ENCODE measurements around the gene TST. TPM values are rescaled to one million over a fixed set of nuclear protein-coding genes. Genes with fewer than 3 reads are reported as not detected.

The TST gene
- polyA plus RNA-seq, 1 of the 3 experiments (the other 2 are of a cell fraction) = 49.4 TPM

DNA sequence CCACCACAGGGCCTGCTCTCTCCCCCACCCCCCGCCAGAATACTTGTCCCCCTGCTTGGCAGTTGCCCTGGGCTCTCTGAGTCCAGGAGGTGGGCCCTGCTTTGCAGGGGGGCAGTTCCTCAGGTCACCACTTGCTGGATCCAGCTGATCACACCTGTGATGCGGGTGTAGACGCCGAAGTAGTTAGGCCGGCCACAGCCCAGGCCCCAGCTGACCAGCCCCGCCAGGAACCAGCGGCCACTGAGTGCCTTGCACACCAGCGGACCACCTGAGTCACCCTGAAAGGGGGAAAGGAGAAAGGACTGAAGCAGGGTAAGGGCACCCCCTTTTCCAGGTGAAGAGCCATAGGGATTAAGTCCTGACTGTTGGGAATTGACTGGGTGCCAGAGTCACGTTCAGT is 46.7 kb upstream of the TST start:
- no peaks in the 10 kb centered on the region for H3K9me3 ChIP-seq
- H4K20me1 ChIP-seq (ENCODE audit: insufficient read depth) = no peaks in the 10 kb centered on the region
- no peak overlapping the region for H3K27ac ChIP-seq (ENCODE audit: low read depth in 2 of 2, low read length in 1 of 2)
- WGBS (ENCODE audit: low lambda C conversion rate) = 100% methylated on average over 3 of the region's 9 CpGs
- peaks cover 23% of the 10 kb centered on the region; the same call in 1 of the 2 replicates for H3K27me3 ChIP-seq (ENCODE audit: insufficient read depth)
- H3K9ac ChIP-seq = no peak overlapping the region
- DNase-seq = no peak
- H3K4me1 ChIP-seq (ENCODE audit: control insufficient read depth in 1 of 2, insufficient read depth in 2 of 2, low read depth in 1 of 2, low read length in 1 of 2) = no peaks in the 10 kb centered on the region; a peak in 1 of 4 replicates
- no peak overlapping the region for H3K4me3 ChIP-seq (ENCODE audit: low read depth in 2 of 2, low read length in 1 of 2)
- H3K4me2 ChIP-seq = no peak overlapping the region
- H2AFZ ChIP-seq (ENCODE audit: low read depth) = no peak overlapping the region
- H3F3A ChIP-seq (replicated peaks; ENCODE audit: insufficient read depth) = no peaks in the 10 kb centered on the region
- no peaks in the 10 kb centered on the region for H3K36me3 ChIP-seq (replicated peaks in 1 of 2; ENCODE audit: control insufficient read depth in 1 of 2, insufficient read depth in 2 of 2, low read length in 1 of 2)
- no peaks in the 10 kb centered on the region for H3K9me2 ChIP-seq
- TF ChIP-seq YY1 (IDR thresholded peaks at IDR 0.05; ENCODE audit: low read depth) = no peak
- no peaks in the 10 kb centered on the region for H3K79me2 ChIP-seq (ENCODE audit: insufficient read depth)
- CTCF ChIA-PET = interaction anchor here (2.5 kb wide), 1 partner anchor 10 kb away, joined by 7 read pairs; no protein-coding TSS in a partner anchor
- POLR2A ChIA-PET = no interaction called here

- no peak overlapping the region for H3K4me2 ChIP-seq
- DNase-seq = no peak
- peaks cover 18% of the 10 kb centered on the region; the same call in 1 of the 2 replicates for H3K27me3 ChIP-seq (ENCODE audit: insufficient read depth)
- WGBS (ENCODE audit: low lambda C conversion rate) = 100% methylated on average over 1 of the region's 3 CpGs
- H3K79me2 ChIP-seq (ENCODE audit: insufficient read depth) = no peaks in the 10 kb centered on the region
- H3F3A ChIP-seq (replicated peaks; ENCODE audit: insufficient read depth) = no peaks in the 10 kb centered on the region
- no peaks in the 10 kb centered on the region for H3K9me3 ChIP-seq
- H3K4me3 ChIP-seq (ENCODE audit: low read depth in 2 of 2, low read length in 1 of 2) = no peak overlapping the region
- no peak overlapping the region for H2AFZ ChIP-seq (ENCODE audit: low read depth)
- no peaks in the 10 kb centered on the region for H3K9me2 ChIP-seq
- peaks cover 0 to 4% of the 10 kb centered on the region in 2 experiments for H3K36me3 ChIP-seq (replicated peaks in 1 of 2; ENCODE audit: control insufficient read depth in 1 of 2, insufficient read depth in 2 of 2, low read length in 1 of 2)
- no peak overlapping the region for H3K27ac ChIP-seq (ENCODE audit: low read depth in 2 of 2, low read length in 1 of 2)
- ChIA-PET CTCF (interaction anchor here (2.5 kb wide), 1 partner anchor 11 kb away, joined by 7 read pairs; no protein-coding TSS in a partner anchor), POLR2A (no interaction called here)
- H3K4me1 ChIP-seq (ENCODE audit: control insufficient read depth in 1 of 2, insufficient read depth in 2 of 2, low read depth in 1 of 2, low read length in 1 of 2) = no peaks in the 10 kb centered on the region; a peak in 1 of 4 replicates
- H3K9ac ChIP-seq = no peak overlapping the region
- no peaks in the 10 kb centered on the region for H4K20me1 ChIP-seq (ENCODE audit: insufficient read depth)
- TF ChIP-seq JUND (IDR thresholded peaks at IDR 0.05) = no peak
These were observed 45.9 kb upstream of the TST start for GRCh38 chr22:37065180-37065579.

DNA sequence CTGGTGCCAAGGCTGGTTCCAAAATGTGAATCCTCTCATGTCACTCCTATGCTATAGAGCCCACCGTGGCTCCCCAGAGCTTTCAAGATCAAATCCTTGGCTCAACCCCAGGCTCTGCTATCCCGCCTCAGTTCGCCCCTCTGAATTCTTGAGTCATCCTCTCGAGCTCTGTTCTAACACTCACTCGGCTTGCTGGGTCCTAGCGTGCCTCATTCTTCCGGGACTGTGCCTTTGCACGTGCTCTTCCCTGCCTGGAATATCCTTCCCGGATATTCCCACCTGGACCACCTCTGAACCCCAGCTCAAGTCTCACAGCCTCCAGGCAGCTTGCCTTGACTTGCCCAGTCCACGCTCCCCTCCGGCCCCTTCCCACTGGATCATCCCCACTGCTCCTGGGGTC is 45.3 kb upstream of the TST start:
- H3K9me2 ChIP-seq = no peaks in the 10 kb centered on the region
- peaks cover 12% of the 10 kb centered on the region; the same call in 1 of the 2 replicates for H3K27me3 ChIP-seq (ENCODE audit: insufficient read depth)
- POLR2A ChIA-PET = no interaction called here
- H3K4me3 ChIP-seq (ENCODE audit: low read depth in 2 of 2, low read length in 1 of 2) = no peak overlapping the region
- TF ChIP-seq SMC3 (IDR thresholded peaks at IDR 0.05; ENCODE audit: low read depth, low read length) (no peak), CHD2 (IDR thresholded peaks at IDR 0.05; ENCODE audit: low read length, partially characterized antibody) (no peak), SIN3A (IDR thresholded peaks at IDR 0.05; ENCODE audit: borderline replicate concordance, low read depth, low read length) (no peak), YY1 (IDR thresholded peaks at IDR 0.05; ENCODE audit: low read depth) (no peak), NRF1 (IDR thresholded peaks at IDR 0.05; ENCODE audit: low read depth, low read length) (no peak), MAX (IDR thresholded peaks at IDR 0.05; ENCODE audit: low read depth) (no peak), RCOR1 (IDR thresholded peaks at IDR 0.05; ENCODE audit: low read length) (no peak), GABPA (IDR thresholded peaks at IDR 0.05; ENCODE audit: low read depth) (no peak), JUND (IDR thresholded peaks at IDR 0.05) (no peak), USF2 (IDR thresholded peaks at IDR 0.05; ENCODE audit: borderline replicate concordance, low read depth, low read length) (no peak), GATA2 (CRISPR knock-in tag; IDR thresholded peaks at IDR 0.05) (no peak), EZH2phosphoT487 (IDR thresholded peaks at IDR 0.05; ENCODE audit: borderline replicate concordance, low read depth) (no peak), ELF1 (IDR thresholded peaks at IDR 0.05) (no peak)
- TF ChIP-seq, protein P1, sequence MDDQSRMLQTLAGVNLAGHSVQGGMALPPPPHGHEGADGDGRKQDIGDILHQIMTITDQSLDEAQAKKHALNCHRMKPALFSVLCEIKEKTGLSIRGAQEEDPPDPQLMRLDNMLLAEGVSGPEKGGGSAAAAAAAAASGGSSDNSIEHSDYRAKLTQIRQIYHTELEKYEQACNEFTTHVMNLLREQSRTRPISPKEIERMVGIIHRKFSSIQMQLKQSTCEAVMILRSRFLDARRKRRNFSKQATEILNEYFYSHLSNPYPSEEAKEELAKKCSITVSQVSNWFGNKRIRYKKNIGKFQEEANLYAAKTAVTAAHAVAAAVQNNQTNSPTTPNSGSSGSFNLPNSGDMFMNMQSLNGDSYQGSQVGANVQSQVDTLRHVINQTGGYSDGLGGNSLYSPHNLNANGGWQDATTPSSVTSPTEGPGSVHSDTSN (IDR thresholded peaks at IDR 0.05) = no peak
- peaks cover 0 to 8% of the 10 kb centered on the region in 2 experiments for H3K36me3 ChIP-seq (replicated peaks in 1 of 2; ENCODE audit: control insufficient read depth in 1 of 2, insufficient read depth in 2 of 2, low read length in 1 of 2)
- no peak overlapping the region for H3K9ac ChIP-seq
- H2AFZ ChIP-seq (ENCODE audit: low read depth) = no peak overlapping the region
- no peak for DNase-seq
- WGBS (ENCODE audit: low lambda C conversion rate) = 96% methylated on average over 11 of the region's 11 CpGs
- no peaks in the 10 kb centered on the region for H3F3A ChIP-seq (replicated peaks; ENCODE audit: insufficient read depth)
- H3K4me2 ChIP-seq = no peak overlapping the region
- no peaks in the 10 kb centered on the region for H3K79me2 ChIP-seq (ENCODE audit: insufficient read depth)
- no peaks in the 10 kb centered on the region for H4K20me1 ChIP-seq (ENCODE audit: insufficient read depth)
- no peaks in the 10 kb centered on the region; a peak in 1 of 4 replicates for H3K4me1 ChIP-seq (ENCODE audit: control insufficient read depth in 1 of 2, insufficient read depth in 2 of 2, low read depth in 1 of 2, low read length in 1 of 2)
- no peaks in the 10 kb centered on the region for H3K9me3 ChIP-seq
- CTCF ChIA-PET = interaction anchor here (1.0 kb wide), 1 partner anchor 19 kb away, joined by 3 read pairs; no protein-coding TSS in a partner anchor
- H3K27ac ChIP-seq (ENCODE audit: low read depth in 2 of 2, low read length in 1 of 2) = no peak overlapping the region

All from SK-N-SH (cell line).